Measurements from ENCODE around the gene SYT17. TPM values are rescaled to one million over a fixed set of nuclear protein-coding genes. Genes with fewer than 3 reads are reported as not detected.

Gene SYT17
- total RNA-seq, 5 donors from 2014 or later (not counting 1 experiment from before 2014, with no cell fraction given): 0.23 to 1.4 (median 0.38) TPM; not detected in 2

- Histone ChIP-seq H3K9me3 (no peaks in the 10 kb centered on the region), H3K4me3 (ENCODE audit: control insufficient read depth in 1 of 2, extremely low read depth in 1 of 2, low read length in 1 of 2) (no peak overlapping the region), H3K27me3 (replicated peaks in 1 of 2; ENCODE audit: control insufficient read depth in 2 of 2, extremely low read depth in 1 of 2, insufficient read depth in 2 of 2, low read length in 1 of 2) (peaks cover 11 to 24% of the 10 kb centered on the region in 2 experiments), H3K27ac (ENCODE audit: low read length) (no peak overlapping the region), H3K4me1 (ENCODE audit: control insufficient read depth in 1 of 2, extremely low read depth in 1 of 2, insufficient read depth in 2 of 2, low read length in 2 of 2) (peaks cover 0 to 2% of the 10 kb centered on the region in 2 experiments), H3K36me3 (ENCODE audit: control insufficient read depth in 2 of 2, extremely low read depth in 1 of 2, insufficient read depth in 1 of 2, low read length in 1 of 2) (no peaks in the 10 kb centered on the region)
- DNase-seq: no peak
- POLR2A ChIA-PET: no interaction called here
- H3K4me3 Mint-ChIP-seq: no peak overlapping the region
- peaks cover 0 to under 1% (median under 1%) of the 10 kb centered on the region in 3 donors for H3K9me3 Mint-ChIP-seq
- no peaks in the 10 kb centered on the region for H3K36me3 Mint-ChIP-seq
- WGBS (ENCODE audit: insufficient coverage): 4% methylated on average over 50 of the region's 68 CpGs
- peaks cover 0 to 3% (median 3%) of the 10 kb centered on the region in 3 donors for H3K4me1 Mint-ChIP-seq
- CTCF ChIA-PET: interaction anchor here in 1 of 2 donors (0.6 kb wide), 1 partner anchor 150 kb away, joined by 3 read pairs; no protein-coding TSS in a partner anchor
- peaks cover 11 to 29% of the 10 kb centered on the region in 2 donors for H3K27me3 Mint-ChIP-seq
- no peak overlapping the region for H3K27ac Mint-ChIP-seq
- no peak for ATAC-seq (replicated peaks in 1 of 4)
Measured at GRCh38 chr16:19168371-19169081, 486 bp downstream of the SYT17 start.

GRCh38 chr16:19169082-19169639 lies 1.1 kb downstream of the SYT17 start:
- H3K27me3 Mint-ChIP-seq: peaks cover 17 to 34% of the 10 kb centered on the region in 2 donors
- H3K27ac Mint-ChIP-seq: no peak overlapping the region
- ChIA-PET POLR2A (no interaction called here), CTCF (no interaction called here)
- no peak overlapping the region for H3K27ac ChIP-seq (ENCODE audit: low read length)
- H3K9me3 ChIP-seq: no peaks in the 10 kb centered on the region
- no peaks in the 10 kb centered on the region for H3K36me3 ChIP-seq (ENCODE audit: control insufficient read depth in 2 of 2, extremely low read depth in 1 of 2, insufficient read depth in 1 of 2, low read length in 1 of 2)
- H3K4me3 ChIP-seq (ENCODE audit: control insufficient read depth in 1 of 2, extremely low read depth in 1 of 2, low read length in 1 of 2): no peak overlapping the region
- no peaks in the 10 kb centered on the region for H3K9me3 Mint-ChIP-seq
- peaks cover 11 to 28% of the 10 kb centered on the region in 2 experiments for H3K27me3 ChIP-seq (replicated peaks in 1 of 2; ENCODE audit: control insufficient read depth in 2 of 2, extremely low read depth in 1 of 2, insufficient read depth in 2 of 2, low read length in 1 of 2)
- 16% methylated on average over 16 of the region's 19 CpGs for WGBS (ENCODE audit: insufficient coverage)
- no peak for DNase-seq
- no peaks in the 10 kb centered on the region for H3K36me3 Mint-ChIP-seq
- H3K4me1 ChIP-seq (ENCODE audit: control insufficient read depth in 1 of 2, extremely low read depth in 1 of 2, insufficient read depth in 2 of 2, low read length in 2 of 2): peaks cover 0 to 2% of the 10 kb centered on the region in 2 experiments
- H3K4me1 Mint-ChIP-seq: peaks cover 0 to 3% (median 3%) of the 10 kb centered on the region in 3 donors
- no peak for ATAC-seq (replicated peaks in 1 of 4)
- no peak overlapping the region for H3K4me3 Mint-ChIP-seq

GRCh38 chr16:19170043-19170655 lies 2.1 kb downstream of the SYT17 start:
- WGBS (ENCODE audit: insufficient coverage): 100% methylated on average over 1 of the region's 7 CpGs
- Mint-ChIP-seq H3K27me3 (peaks cover 19 to 36% of the 10 kb centered on the region in 2 donors), H3K9me3 (no peaks in the 10 kb centered on the region), H3K4me1 (peaks cover 0 to 3% (median 3%) of the 10 kb centered on the region in 3 donors), H3K4me3 (no peak overlapping the region), H3K36me3 (no peaks in the 10 kb centered on the region), H3K27ac (no peak overlapping the region)
- DNase-seq: no peak
- Histone ChIP-seq H3K4me3 (ENCODE audit: control insufficient read depth in 1 of 2, extremely low read depth in 1 of 2, low read length in 1 of 2) (no peak overlapping the region), H3K27me3 (replicated peaks in 1 of 2; ENCODE audit: control insufficient read depth in 2 of 2, extremely low read depth in 1 of 2, insufficient read depth in 2 of 2, low read length in 1 of 2) (peaks cover 9 to 31% of the 10 kb centered on the region in 2 experiments), H3K27ac (ENCODE audit: low read length) (no peak overlapping the region), H3K4me1 (ENCODE audit: control insufficient read depth in 1 of 2, extremely low read depth in 1 of 2, insufficient read depth in 2 of 2, low read length in 2 of 2) (peaks cover 0 to 2% of the 10 kb centered on the region in 2 experiments), H3K9me3 (no peaks in the 10 kb centered on the region), H3K36me3 (ENCODE audit: control insufficient read depth in 2 of 2, extremely low read depth in 1 of 2, insufficient read depth in 1 of 2, low read length in 1 of 2) (no peaks in the 10 kb centered on the region)
- ATAC-seq (replicated peaks in 1 of 4): no peak
- POLR2A ChIA-PET: interaction anchor here in 1 of 2 donors (0.6 kb wide), 1 partner anchor 247 kb away, joined by 5 read pairs; no protein-coding TSS in a partner anchor
- CTCF ChIA-PET: no interaction called here

GRCh38 chr16:19172098-19172780 lies 4.2 kb downstream of the SYT17 start:
- Mint-ChIP-seq H3K27ac (no peak overlapping the region), H3K4me3 (no peak overlapping the region), H3K27me3 (peaks cover 19 to 30% of the 10 kb centered on the region in 2 donors), H3K36me3 (no peaks in the 10 kb centered on the region), H3K4me1 (peaks cover 0 to 3% (median 3%) of the 10 kb centered on the region in 3 donors), H3K9me3 (no peaks in the 10 kb centered on the region)
- no peak overlapping the region for H3K4me3 ChIP-seq (ENCODE audit: control insufficient read depth in 1 of 2, extremely low read depth in 1 of 2, low read length in 1 of 2)
- no peak for ATAC-seq (replicated peaks in 1 of 4)
- DNase-seq: no peak
- CTCF ChIA-PET: no interaction called here
- no CpG with 5 or more reads among the region's 12 CpGs for WGBS (ENCODE audit: insufficient coverage)
- H3K36me3 ChIP-seq (ENCODE audit: control insufficient read depth in 2 of 2, extremely low read depth in 1 of 2, insufficient read depth in 1 of 2, low read length in 1 of 2): no peaks in the 10 kb centered on the region
- H3K9me3 ChIP-seq: no peaks in the 10 kb centered on the region
- POLR2A ChIA-PET: no interaction called here
- no peak overlapping the region for H3K27ac ChIP-seq (ENCODE audit: low read length)
- peaks cover 9 to 26% of the 10 kb centered on the region in 2 experiments for H3K27me3 ChIP-seq (replicated peaks in 1 of 2; ENCODE audit: control insufficient read depth in 2 of 2, extremely low read depth in 1 of 2, insufficient read depth in 2 of 2, low read length in 1 of 2)
- H3K4me1 ChIP-seq (ENCODE audit: control insufficient read depth in 1 of 2, extremely low read depth in 1 of 2, insufficient read depth in 2 of 2, low read length in 2 of 2): peaks cover 0 to 2% of the 10 kb centered on the region in 2 experiments

- H3K27ac Mint-ChIP-seq: no peak overlapping the region
- CTCF ChIA-PET: no interaction called here
- no peaks in the 10 kb centered on the region for H3K36me3 Mint-ChIP-seq
- ATAC-seq (replicated peaks in 1 of 4) (no peak), DNase-seq (no peak)
- H3K9me3 Mint-ChIP-seq: no peaks in the 10 kb centered on the region
- H3K4me1 Mint-ChIP-seq: peaks cover 0 to 3% (median 3%) of the 10 kb centered on the region in 3 donors
- peaks cover 9 to 25% of the 10 kb centered on the region in 2 experiments for H3K27me3 ChIP-seq (replicated peaks in 1 of 2; ENCODE audit: control insufficient read depth in 2 of 2, extremely low read depth in 1 of 2, insufficient read depth in 2 of 2, low read length in 1 of 2)
- H3K27me3 Mint-ChIP-seq: peaks cover 19 to 29% of the 10 kb centered on the region in 2 donors
- H3K4me3 Mint-ChIP-seq: no peak overlapping the region
- no peaks in the 10 kb centered on the region for H3K36me3 ChIP-seq (ENCODE audit: control insufficient read depth in 2 of 2, extremely low read depth in 1 of 2, insufficient read depth in 1 of 2, low read length in 1 of 2)
- H3K9me3 ChIP-seq: no peaks in the 10 kb centered on the region
- H3K4me1 ChIP-seq (ENCODE audit: control insufficient read depth in 1 of 2, extremely low read depth in 1 of 2, insufficient read depth in 2 of 2, low read length in 2 of 2): peaks cover 0 to 2% of the 10 kb centered on the region in 2 experiments
- H3K4me3 ChIP-seq (ENCODE audit: control insufficient read depth in 1 of 2, extremely low read depth in 1 of 2, low read length in 1 of 2): no peak overlapping the region
- no CpG with 5 or more reads among the region's 8 CpGs for WGBS (ENCODE audit: insufficient coverage)
- POLR2A ChIA-PET: no interaction called here
- no peak overlapping the region for H3K27ac ChIP-seq (ENCODE audit: low read length)
Measured at GRCh38 chr16:19173059-19173458, 5.0 kb downstream of the SYT17 start.
